Nucleus accumbens (tissue), 56 donors: ENCODE measurements around the gene FCMR.
"Not testable (repeated sequence)": the region's sequence is repeated elsewhere in the genome, so short reads cannot be mapped to it uniquely, and the experiment has no call there.

Experiments used
- DNase-seq, 56 donors: peaks; one replicate each; lab custom pipeline; 2025; lab: John Stamatoyannopoulos, UW

FCMR gene

GRCh38 chr1:206883160-206883559 is 38.6 kb downstream of the FCMR start:
- no peak for DNase-seq

- DNase-seq, result no peak
These were observed 39.2 kb downstream of the FCMR start for GRCh38 chr1:206882555-206882954.

- no peak for DNase-seq
These were observed 41.4 kb downstream of the FCMR start for GRCh38 chr1:206880314-206880713.

- DNase-seq, result no peak
These were observed 43.3 kb downstream of the FCMR start for GRCh38 chr1:206878456-206878855.

- DNase-seq, result no peak
These were observed 45.9 kb downstream of the FCMR start for GRCh38 chr1:206875752-206876377.

- DNase-seq, result no peak
These were observed 48.0 kb downstream of the FCMR start for GRCh38 chr1:206873603-206874188.

GRCh38 chr1:206872139-206872538 is 49.6 kb downstream of the FCMR start:
- DNase-seq, result no peak

GRCh38 chr1:206868264-206868663 is 53.5 kb downstream of the FCMR start:
- DNase-seq, result no peak

- DNase-seq, result no peak
These were observed 54.0 kb downstream of the FCMR start for GRCh38 chr1:206867716-206868115.

GRCh38 chr1:206867239-206867638 is 54.5 kb downstream of the FCMR start:
- no peak for DNase-seq

- no peak for DNase-seq
These were observed 55.7 kb downstream of the FCMR start for GRCh38 chr1:206866062-206866461.

GRCh38 chr1:206864939-206865671 is 56.6 kb downstream of the FCMR start, which contains the start of gene IL20:
Gene IL20, plus strand, starts transcription at chr1:206865623. Its CDS starts 230 bp downstream, at chr1:206865853.
- peak in 25 of 56 donors; percentile 1 to 59 (median 15) for DNase-seq

- no peak for DNase-seq
These were observed 58.5 kb downstream of the FCMR start for GRCh38 chr1:206863266-206863665.

GRCh38 chr1:206860165-206860564 is 61.6 kb downstream of the FCMR start:
- no peak for DNase-seq

- DNase-seq, result peak in 2 of 56 donors; percentile 4
These were observed 62.6 kb downstream of the FCMR start for GRCh38 chr1:206859082-206859521.

- DNase-seq, result no peak
These were observed 64.9 kb downstream of the FCMR start for GRCh38 chr1:206856674-206857464.

- DNase-seq, result no peak
These were observed 65.9 kb downstream of the FCMR start for GRCh38 chr1:206855859-206856258.

- DNase-seq, result no peak
These were observed 67.2 kb downstream of the FCMR start for GRCh38 chr1:206854401-206855129.

GRCh38 chr1:206853696-206854095 is 68.0 kb downstream of the FCMR start:
- DNase-seq, result not testable (repeated sequence)
